A673 (cell line): Measurements from ENCODE around the gene SAP30.

Experiments
- EZH2 ChIP-seq: fragments of 200-600 bp; sonication (generic); IDR thresholded peaks from 2 replicates; pipeline ENCODE4 v1.6.1; 2017; ENCODE audit warnings: borderline replicate concordance, low read depth, mild to moderate bottlenecking, mixed read lengths, antibody characterized with exemption, low read length; ENCODE audit not compliant: poor library complexity, severe bottlenecking
- TF ChIP-seq, protein P1 (sequence below): fragments of 300-800, 200-600 bp; sonication (generic); conservative IDR thresholded peaks from 2 replicates; pipeline ENCODE4 v1.5.1; 2017; ENCODE audit warnings: low read depth, mild to moderate bottlenecking, antibody characterized with exemption, low read length, moderate library complexity, mixed read lengths

DNA sequence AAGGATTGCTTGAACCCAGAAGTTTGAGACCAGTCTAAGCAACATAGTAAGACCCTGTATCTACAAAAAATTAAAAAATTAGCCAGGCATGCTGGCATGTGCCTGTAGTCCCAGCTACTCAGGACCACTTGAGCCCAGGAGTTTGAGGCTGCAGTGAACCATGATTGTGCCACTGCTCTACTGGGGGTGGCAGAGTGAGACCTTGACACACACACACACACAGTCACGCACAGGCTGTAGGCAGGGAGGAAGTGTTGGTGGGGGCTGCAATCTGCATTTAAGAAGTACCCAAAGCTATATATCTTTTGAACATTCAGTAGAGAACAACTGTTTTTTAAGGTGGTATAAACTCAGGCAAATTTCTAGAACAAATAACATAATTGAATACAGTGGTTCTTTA lies 20.9 kb downstream of the SAP30 start:
- TF ChIP-seq, protein P1, sequence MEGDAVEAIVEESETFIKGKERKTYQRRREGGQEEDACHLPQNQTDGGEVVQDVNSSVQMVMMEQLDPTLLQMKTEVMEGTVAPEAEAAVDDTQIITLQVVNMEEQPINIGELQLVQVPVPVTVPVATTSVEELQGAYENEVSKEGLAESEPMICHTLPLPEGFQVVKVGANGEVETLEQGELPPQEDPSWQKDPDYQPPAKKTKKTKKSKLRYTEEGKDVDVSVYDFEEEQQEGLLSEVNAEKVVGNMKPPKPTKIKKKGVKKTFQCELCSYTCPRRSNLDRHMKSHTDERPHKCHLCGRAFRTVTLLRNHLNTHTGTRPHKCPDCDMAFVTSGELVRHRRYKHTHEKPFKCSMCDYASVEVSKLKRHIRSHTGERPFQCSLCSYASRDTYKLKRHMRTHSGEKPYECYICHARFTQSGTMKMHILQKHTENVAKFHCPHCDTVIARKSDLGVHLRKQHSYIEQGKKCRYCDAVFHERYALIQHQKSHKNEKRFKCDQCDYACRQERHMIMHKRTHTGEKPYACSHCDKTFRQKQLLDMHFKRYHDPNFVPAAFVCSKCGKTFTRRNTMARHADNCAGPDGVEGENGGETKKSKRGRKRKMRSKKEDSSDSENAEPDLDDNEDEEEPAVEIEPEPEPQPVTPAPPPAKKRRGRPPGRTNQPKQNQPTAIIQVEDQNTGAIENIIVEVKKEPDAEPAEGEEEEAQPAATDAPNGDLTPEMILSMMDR = no peak
- TF ChIP-seq EZH2 = no peak
